ENCODE measurements around the gene FMO5.

Gene FMO5

DNA sequence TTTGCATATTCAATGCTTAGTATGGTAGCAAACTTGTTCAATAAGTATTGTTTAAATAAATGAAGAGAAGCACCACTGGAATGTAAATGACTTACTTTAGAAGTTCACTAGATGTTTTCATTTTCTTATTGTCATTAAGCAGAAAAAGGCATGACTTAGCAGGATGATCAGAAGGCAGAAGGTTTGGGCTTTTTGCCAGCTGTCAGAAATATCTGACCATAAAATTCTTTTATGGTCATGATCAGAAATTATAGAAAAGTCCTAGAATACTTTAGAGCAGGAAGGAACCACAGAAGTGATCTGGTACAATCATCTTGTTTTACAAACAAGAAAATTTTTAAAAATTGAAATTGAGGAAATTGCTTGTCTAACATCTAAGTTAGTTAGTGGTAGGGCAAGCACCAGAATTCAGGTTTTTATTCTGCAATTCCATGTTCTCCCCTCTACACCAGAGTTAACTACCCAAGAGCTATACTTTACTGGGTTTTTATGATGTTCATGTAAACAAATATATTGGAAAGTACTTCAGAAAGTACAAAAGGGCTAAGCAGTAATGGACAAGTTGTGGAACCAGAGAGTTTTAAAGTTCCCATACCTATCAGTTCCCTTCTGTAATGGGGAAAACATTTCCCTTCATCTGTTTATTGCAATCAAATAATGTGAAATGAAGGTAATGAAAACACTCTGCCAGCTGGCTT is 10.1 kb downstream of the FMO5 start:
- DNase-seq (ENCODE audit: low read depth) = peak; percentile 26

DNA sequence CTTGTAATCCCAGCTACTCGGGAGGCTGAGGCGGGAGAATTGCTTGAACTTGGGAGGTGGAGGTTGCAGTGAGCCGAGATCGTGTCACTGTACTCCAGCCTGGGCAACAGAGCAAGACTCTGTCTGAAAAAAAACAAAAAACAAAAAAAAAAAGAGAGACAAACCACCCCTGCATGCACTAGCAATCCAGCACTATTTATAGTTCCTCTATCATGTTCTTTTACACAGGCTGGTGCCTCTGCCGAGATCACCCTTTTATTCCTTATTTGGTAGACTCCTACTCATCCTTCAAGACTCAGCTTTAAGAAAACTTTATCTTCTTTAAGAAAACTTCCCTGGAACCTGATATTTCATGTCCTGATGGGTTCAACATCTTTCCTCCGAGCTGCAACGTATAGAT is 10.8 kb downstream of the FMO5 start:
- no peak overlapping the region for H3K4me3 ChIP-seq (ENCODE audit: low read length)
- H3K27me3 ChIP-seq (replicated peaks; ENCODE audit: control insufficient read depth, insufficient read depth, low read length) = no peaks in the 10 kb centered on the region

More for the DNA sequence above, 10.1 kb downstream of the FMO5 start:
- no peaks in the 10 kb centered on the region for H3K4me1 ChIP-seq (ENCODE audit: control insufficient read depth, insufficient read depth, low read length)
- no peak overlapping the region for H3K9ac ChIP-seq (ENCODE audit: low read length)
- no peaks in the 10 kb centered on the region for H3K9me3 ChIP-seq (ENCODE audit: control insufficient read depth, low read length)
- H3K4me3 ChIP-seq (ENCODE audit: low read length) = no peak overlapping the region
- no peaks in the 10 kb centered on the region for H3K27me3 ChIP-seq (replicated peaks; ENCODE audit: control insufficient read depth, insufficient read depth, low read length)
- no peaks in the 10 kb centered on the region for H3K36me3 ChIP-seq (ENCODE audit: control insufficient read depth, insufficient read depth, low read length, severe bottlenecking)

DNA sequence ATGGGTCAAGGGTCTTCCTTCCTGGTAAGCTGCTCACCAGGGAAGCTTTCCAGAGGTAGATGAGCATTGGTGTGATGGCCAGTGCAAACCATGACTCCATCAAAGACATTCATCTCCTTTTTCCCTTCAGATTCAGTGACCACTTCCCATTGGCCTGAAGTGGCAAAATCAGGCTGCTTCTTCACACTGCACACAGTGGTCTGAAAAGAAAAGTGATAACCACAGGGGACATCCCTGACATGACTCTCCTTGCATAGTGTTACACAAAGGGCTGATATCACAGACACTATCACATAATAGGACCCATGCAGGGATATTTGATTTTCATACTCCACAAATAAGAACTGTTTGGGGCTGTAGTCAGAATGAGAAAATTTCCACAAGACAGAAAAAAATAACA is 11.9 kb downstream of the FMO5 start:
- no peaks in the 10 kb centered on the region for H3K27me3 ChIP-seq (replicated peaks; ENCODE audit: control insufficient read depth, insufficient read depth, low read length)
- H3K36me3 ChIP-seq (ENCODE audit: control insufficient read depth, insufficient read depth, low read length, severe bottlenecking) = no peaks in the 10 kb centered on the region
- H3K9ac ChIP-seq (ENCODE audit: low read length) = no peak overlapping the region
- H3K9me3 ChIP-seq (ENCODE audit: control insufficient read depth, low read length) = no peaks in the 10 kb centered on the region
- H3K4me3 ChIP-seq (ENCODE audit: low read length) = no peak overlapping the region
- no peaks in the 10 kb centered on the region for H3K4me1 ChIP-seq (ENCODE audit: control insufficient read depth, insufficient read depth, low read length)
- DNase-seq (ENCODE audit: low read depth) = no peak

More for the DNA sequence above, 10.8 kb downstream of the FMO5 start:
- DNase-seq (ENCODE audit: low read depth) = peak; percentile 6
- H3K9me3 ChIP-seq (ENCODE audit: control insufficient read depth, low read length) = no peaks in the 10 kb centered on the region
- H3K9ac ChIP-seq (ENCODE audit: low read length) = no peak overlapping the region
- no peaks in the 10 kb centered on the region for H3K36me3 ChIP-seq (ENCODE audit: control insufficient read depth, insufficient read depth, low read length, severe bottlenecking)
- no peaks in the 10 kb centered on the region for H3K4me1 ChIP-seq (ENCODE audit: control insufficient read depth, insufficient read depth, low read length)

DNA sequence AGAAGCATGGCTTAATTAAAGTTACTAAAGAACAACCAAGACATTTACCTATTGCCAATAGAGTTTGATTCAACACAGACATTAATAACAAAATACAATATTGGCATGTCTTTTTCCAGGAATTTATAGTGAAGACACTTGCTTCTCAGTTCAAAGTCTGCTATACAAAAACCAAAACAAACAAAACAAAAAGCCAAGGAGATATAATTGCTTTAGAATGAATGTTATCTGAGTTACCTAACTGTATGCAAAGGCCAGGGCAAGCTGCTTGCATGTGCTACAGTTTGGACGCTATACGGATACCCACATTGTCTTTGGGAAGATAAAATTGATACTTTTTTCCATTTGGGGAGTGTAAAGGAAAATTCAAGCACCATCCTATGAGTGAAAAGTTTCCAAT is 13.6 kb downstream of the FMO5 start:
- H3K9ac ChIP-seq (ENCODE audit: low read length) = no peak overlapping the region
- no peak for DNase-seq (ENCODE audit: low read depth)
- H3K9me3 ChIP-seq (ENCODE audit: control insufficient read depth, low read length) = no peaks in the 10 kb centered on the region
- no peaks in the 10 kb centered on the region for H3K4me1 ChIP-seq (ENCODE audit: control insufficient read depth, insufficient read depth, low read length)
- no peaks in the 10 kb centered on the region for H3K27me3 ChIP-seq (replicated peaks; ENCODE audit: control insufficient read depth, insufficient read depth, low read length)
- H3K36me3 ChIP-seq (ENCODE audit: control insufficient read depth, insufficient read depth, low read length, severe bottlenecking) = no peaks in the 10 kb centered on the region
- no peak overlapping the region for H3K4me3 ChIP-seq (ENCODE audit: low read length)

DNA sequence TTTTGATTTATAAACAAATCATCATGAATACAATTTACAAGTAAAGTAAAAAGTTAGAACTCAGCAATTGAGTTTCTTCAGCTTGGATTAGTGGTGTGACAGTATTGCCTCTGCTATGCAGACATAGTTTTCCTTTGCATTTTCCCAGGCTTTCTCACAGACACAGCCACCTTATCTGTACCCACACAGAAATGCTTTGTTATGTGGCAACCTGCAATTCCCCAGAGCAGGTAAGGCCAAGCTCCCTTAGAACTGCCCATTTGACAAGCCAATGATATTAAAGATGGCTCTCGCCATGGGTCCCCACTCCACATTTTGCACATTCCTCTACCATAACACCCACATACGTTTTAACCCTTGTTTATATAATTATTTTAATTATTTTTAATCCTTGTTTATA is 14.2 kb downstream of the FMO5 start:
- Histone ChIP-seq H3K36me3 (ENCODE audit: control insufficient read depth, insufficient read depth, low read length, severe bottlenecking) (no peaks in the 10 kb centered on the region), H3K4me3 (ENCODE audit: low read length) (no peak overlapping the region), H3K4me1 (ENCODE audit: control insufficient read depth, insufficient read depth, low read length) (no peaks in the 10 kb centered on the region), H3K9ac (ENCODE audit: low read length) (no peak overlapping the region), H3K27me3 (replicated peaks; ENCODE audit: control insufficient read depth, insufficient read depth, low read length) (no peaks in the 10 kb centered on the region), H3K9me3 (ENCODE audit: control insufficient read depth, low read length) (no peaks in the 10 kb centered on the region)
- DNase-seq (ENCODE audit: low read depth) = no peak

DNA sequence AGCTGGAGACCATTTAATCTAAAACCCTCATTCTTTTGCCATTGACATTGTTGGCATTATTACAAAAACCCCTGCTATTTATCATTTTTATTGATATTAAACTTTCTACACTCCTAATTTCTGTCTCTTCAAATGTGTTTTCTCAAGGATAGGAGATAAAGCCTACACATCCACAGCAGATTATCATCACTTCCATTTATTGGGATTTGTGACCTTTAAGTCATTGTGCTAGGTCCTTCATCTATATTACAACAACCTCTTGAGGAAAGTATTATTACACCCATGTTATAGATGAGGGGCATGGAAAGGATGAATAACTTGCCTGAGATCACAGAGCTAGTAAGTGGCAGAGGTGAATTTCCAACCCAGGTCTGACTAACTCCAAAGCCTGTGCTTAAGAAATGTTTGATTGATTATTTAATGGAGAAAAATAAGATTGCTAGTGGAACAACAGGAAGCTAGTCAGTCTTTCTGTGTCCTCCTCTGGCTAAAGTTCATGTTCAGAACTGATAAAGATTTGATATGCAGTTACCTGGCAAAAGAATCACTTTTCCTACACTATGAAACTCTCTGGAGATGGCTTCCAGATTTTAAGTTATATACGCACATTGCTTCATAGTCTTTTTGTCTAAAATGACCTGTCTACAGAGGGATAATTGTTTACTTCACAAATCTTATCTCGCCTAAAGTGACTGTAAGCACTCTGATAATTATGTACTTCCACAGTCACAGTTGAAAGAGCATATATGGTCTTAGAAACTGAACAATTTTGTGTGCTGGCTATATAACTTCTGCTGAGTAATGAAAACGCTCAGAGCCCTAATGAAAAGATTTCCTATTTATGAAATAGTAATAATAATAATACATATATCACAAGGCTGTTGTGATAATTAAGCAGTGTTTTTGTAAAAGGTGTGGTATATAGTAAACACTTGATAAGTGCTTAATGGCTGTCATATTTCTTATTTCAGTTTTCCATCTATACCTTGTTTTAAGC is 15.0 kb downstream of the FMO5 start:
- H3K9me3 ChIP-seq (ENCODE audit: control insufficient read depth, low read length) = no peaks in the 10 kb centered on the region
- no peak for DNase-seq (ENCODE audit: low read depth)
- H3K4me1 ChIP-seq (ENCODE audit: control insufficient read depth, insufficient read depth, low read length) = no peaks in the 10 kb centered on the region
- no peaks in the 10 kb centered on the region for H3K36me3 ChIP-seq (ENCODE audit: control insufficient read depth, insufficient read depth, low read length, severe bottlenecking)
- no peak overlapping the region for H3K9ac ChIP-seq (ENCODE audit: low read length)
- H3K4me3 ChIP-seq (ENCODE audit: low read length) = no peak overlapping the region
- H3K27me3 ChIP-seq (replicated peaks; ENCODE audit: control insufficient read depth, insufficient read depth, low read length) = no peaks in the 10 kb centered on the region

DNA sequence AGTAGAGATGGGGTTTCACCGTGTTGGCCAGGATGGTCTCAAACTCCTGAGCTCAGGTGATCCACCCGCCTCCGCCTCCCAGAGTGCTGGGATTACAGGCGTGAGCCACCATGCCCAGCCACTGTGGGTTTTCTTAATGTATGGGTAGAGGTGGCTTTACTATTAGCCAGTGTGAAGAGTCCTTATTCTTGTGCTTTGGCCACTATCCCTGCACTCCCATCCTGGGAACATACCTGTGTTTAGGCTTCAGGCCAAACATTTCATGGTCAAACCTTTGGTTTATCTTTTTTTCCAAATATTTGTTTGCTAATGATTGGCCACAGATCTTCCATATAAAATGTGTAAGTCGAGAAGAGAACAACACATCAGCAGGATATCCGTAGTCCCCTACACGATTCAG is 16.5 kb downstream of the FMO5 start:
- DNase-seq (ENCODE audit: low read depth) = no peak
- Histone ChIP-seq H3K4me3 (ENCODE audit: low read length) (no peak overlapping the region), H3K27me3 (replicated peaks; ENCODE audit: control insufficient read depth, insufficient read depth, low read length) (no peaks in the 10 kb centered on the region), H3K4me1 (ENCODE audit: control insufficient read depth, insufficient read depth, low read length) (peaks cover 5% of the 10 kb centered on the region), H3K9me3 (ENCODE audit: control insufficient read depth, low read length) (no peaks in the 10 kb centered on the region), H3K9ac (ENCODE audit: low read length) (no peak overlapping the region), H3K36me3 (ENCODE audit: control insufficient read depth, insufficient read depth, low read length, severe bottlenecking) (no peaks in the 10 kb centered on the region)

DNA sequence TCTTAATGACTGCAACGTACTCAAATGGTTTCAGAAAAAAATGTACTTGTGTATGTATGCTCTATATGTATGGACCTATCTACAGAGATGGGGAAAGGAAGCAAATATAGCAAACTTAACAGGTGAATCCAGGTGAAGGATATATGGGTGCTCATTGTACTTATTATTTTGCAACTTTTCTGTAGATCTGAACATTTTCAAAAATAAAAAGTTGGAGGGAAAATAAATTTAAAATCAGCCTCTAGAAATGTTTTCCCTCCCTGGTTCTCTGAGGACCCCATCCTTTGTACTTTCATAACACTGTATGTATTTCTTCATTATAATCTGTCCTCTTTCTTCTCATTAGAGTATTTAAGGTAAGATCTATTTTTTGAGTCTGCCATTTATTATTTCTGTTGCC is 17.9 kb downstream of the FMO5 start:
- Histone ChIP-seq H3K9me3 (ENCODE audit: control insufficient read depth, low read length) (no peaks in the 10 kb centered on the region), H3K4me1 (ENCODE audit: control insufficient read depth, insufficient read depth, low read length) (peaks cover 5% of the 10 kb centered on the region), H3K4me3 (ENCODE audit: low read length) (no peak overlapping the region), H3K27me3 (replicated peaks; ENCODE audit: control insufficient read depth, insufficient read depth, low read length) (no peaks in the 10 kb centered on the region), H3K9ac (ENCODE audit: low read length) (no peak overlapping the region), H3K36me3 (ENCODE audit: control insufficient read depth, insufficient read depth, low read length, severe bottlenecking) (no peaks in the 10 kb centered on the region)
- no peak for DNase-seq (ENCODE audit: low read depth)

DNA sequence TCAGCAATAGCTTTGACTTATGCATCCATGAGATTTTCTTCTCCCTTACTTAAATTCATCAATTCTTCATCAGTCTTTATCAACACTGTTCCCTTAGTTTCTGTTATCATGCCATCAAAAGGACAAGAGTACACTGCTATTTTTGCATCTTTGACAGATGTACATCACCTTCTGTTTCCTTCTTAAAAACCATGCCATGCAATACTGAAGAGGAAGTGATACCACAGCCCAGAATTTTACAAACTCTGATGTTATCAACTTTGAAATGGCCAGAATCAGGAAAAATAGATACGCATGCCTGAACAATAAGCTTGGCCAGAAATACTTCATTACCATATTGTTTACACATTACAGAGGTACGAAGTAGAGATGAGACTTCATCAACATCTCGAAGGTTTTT is 21.1 kb downstream of the FMO5 start:
- Histone ChIP-seq H3K4me3 (ENCODE audit: low read length) (no peak overlapping the region), H3K36me3 (ENCODE audit: control insufficient read depth, insufficient read depth, low read length, severe bottlenecking) (no peaks in the 10 kb centered on the region), H3K9me3 (ENCODE audit: control insufficient read depth, low read length) (no peaks in the 10 kb centered on the region), H3K4me1 (ENCODE audit: control insufficient read depth, insufficient read depth, low read length) (peaks cover 5% of the 10 kb centered on the region), H3K27me3 (replicated peaks; ENCODE audit: control insufficient read depth, insufficient read depth, low read length) (no peaks in the 10 kb centered on the region), H3K9ac (ENCODE audit: low read length) (no peak overlapping the region)
- no peak for DNase-seq (ENCODE audit: low read depth)

DNA sequence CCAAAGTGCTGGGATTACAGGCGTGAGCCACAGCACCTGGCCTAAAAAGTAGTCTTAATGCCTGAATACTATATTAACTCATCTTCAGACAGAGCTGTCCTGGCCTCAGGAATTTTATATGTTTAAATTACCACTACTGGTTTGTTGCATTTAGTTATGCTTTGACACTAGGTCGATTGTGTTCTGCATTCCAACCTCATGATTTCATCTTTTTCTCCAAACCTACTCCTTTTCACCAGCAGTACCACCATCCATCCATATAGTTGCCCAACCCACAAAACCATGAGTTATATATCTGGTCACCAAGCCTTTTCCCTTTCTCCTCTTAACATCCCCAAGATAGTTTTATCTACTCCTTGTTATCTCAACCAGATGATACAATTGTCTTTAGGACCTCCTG is 22.6 kb downstream of the FMO5 start:
- Histone ChIP-seq H3K4me3 (ENCODE audit: low read length) (no peak overlapping the region), H3K9ac (ENCODE audit: low read length) (no peak overlapping the region), H3K36me3 (ENCODE audit: control insufficient read depth, insufficient read depth, low read length, severe bottlenecking) (no peaks in the 10 kb centered on the region), H3K27me3 (replicated peaks; ENCODE audit: control insufficient read depth, insufficient read depth, low read length) (no peaks in the 10 kb centered on the region), H3K9me3 (ENCODE audit: control insufficient read depth, low read length) (no peaks in the 10 kb centered on the region), H3K4me1 (ENCODE audit: control insufficient read depth, insufficient read depth, low read length) (peaks cover 5% of the 10 kb centered on the region)
- DNase-seq (ENCODE audit: low read depth) = no peak

DNA sequence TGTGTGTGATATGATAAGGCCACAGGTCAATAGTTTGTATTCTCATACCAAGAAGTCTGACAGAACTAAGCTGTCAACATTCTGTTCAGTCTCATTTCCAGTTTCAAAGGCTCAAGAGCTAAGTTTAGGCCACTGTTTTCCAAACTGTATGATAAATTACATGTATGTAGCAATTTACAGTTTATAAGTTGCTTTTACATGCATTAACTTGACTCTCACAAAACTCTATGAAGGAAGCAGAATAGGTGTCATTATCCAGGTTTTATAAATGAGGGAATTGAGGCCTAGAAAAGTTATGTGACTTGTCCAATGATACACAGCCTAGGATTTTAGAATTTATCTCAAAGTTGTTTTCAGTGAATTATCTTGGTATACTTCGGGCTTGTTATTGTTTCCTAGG is 23.4 kb downstream of the FMO5 start:
- Histone ChIP-seq H3K4me3 (ENCODE audit: low read length) (no peak overlapping the region), H3K27me3 (replicated peaks; ENCODE audit: control insufficient read depth, insufficient read depth, low read length) (no peaks in the 10 kb centered on the region), H3K4me1 (ENCODE audit: control insufficient read depth, insufficient read depth, low read length) (peaks cover 5% of the 10 kb centered on the region), H3K9ac (ENCODE audit: low read length) (no peak overlapping the region), H3K36me3 (ENCODE audit: control insufficient read depth, insufficient read depth, low read length, severe bottlenecking) (no peaks in the 10 kb centered on the region), H3K9me3 (ENCODE audit: control insufficient read depth, low read length) (no peaks in the 10 kb centered on the region)
- no peak for DNase-seq (ENCODE audit: low read depth)

All from adipocyte (in vitro differentiated cells).